Measurements from ENCODE around the gene IPMK.

IPMK gene

DNA sequence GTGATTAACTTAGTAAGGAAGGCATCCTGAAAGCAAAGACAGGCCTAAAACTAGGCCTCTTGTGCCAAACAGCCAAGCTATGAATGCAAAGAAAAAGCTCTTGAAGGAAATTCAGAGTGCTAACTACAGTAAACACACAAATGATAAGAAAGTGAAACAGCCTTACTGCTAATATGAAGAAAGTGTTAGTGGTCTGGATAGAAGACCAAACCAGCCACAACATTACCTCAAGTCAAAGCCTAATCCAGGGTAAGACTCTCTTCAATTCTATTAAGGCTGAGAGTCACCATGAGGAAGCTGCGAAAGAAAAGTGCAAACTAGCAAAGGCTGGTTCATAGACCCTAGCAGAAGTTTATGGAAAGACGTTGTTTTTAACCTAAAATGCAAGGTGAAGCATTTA, 66.0 kb downstream of the IPMK start:
- Histone ChIP-seq H3K9me3 (ENCODE audit: insufficient read depth, low read length) (no peaks in the 10 kb centered on the region), H3F3A (ENCODE audit: insufficient read depth) (peaks cover 3% of the 10 kb centered on the region; the same call in 1 of the 2 replicates), H3K9ac (ENCODE audit: low read length) (no peak overlapping the region), H2AFZ (ENCODE audit: low read depth, low read length, severe bottlenecking) (no peak overlapping the region), H4K20me1 (ENCODE audit: low read depth, low read length) (no peaks in the 10 kb centered on the region), H3K4me3 (ENCODE audit: insufficient read depth, low read length, poor library complexity, severe bottlenecking) (no peak overlapping the region), H3K36me3 (ENCODE audit: low read length) (peaks cover 12% of the 10 kb centered on the region; the same call in 1 of the 2 replicates), H3K27me3 (ENCODE audit: low read length) (no peaks in the 10 kb centered on the region), H3K9me2 (replicated peaks; ENCODE audit: insufficient read depth, low read length) (no peaks in the 10 kb centered on the region), H3K79me2 (ENCODE audit: insufficient read depth, low read length) (no peaks in the 10 kb centered on the region), H3K27ac (ENCODE audit: low read depth, low read length) (no peak overlapping the region), H3K4me2 (ENCODE audit: low read depth, low read length, poor library complexity, severe bottlenecking) (no peak overlapping the region)
- TF ChIP-seq EZH2phosphoT487 (conservative IDR thresholded peaks at IDR 0.05; ENCODE audit: low read length), result no peak
- TF ChIP-seq, protein P1, sequence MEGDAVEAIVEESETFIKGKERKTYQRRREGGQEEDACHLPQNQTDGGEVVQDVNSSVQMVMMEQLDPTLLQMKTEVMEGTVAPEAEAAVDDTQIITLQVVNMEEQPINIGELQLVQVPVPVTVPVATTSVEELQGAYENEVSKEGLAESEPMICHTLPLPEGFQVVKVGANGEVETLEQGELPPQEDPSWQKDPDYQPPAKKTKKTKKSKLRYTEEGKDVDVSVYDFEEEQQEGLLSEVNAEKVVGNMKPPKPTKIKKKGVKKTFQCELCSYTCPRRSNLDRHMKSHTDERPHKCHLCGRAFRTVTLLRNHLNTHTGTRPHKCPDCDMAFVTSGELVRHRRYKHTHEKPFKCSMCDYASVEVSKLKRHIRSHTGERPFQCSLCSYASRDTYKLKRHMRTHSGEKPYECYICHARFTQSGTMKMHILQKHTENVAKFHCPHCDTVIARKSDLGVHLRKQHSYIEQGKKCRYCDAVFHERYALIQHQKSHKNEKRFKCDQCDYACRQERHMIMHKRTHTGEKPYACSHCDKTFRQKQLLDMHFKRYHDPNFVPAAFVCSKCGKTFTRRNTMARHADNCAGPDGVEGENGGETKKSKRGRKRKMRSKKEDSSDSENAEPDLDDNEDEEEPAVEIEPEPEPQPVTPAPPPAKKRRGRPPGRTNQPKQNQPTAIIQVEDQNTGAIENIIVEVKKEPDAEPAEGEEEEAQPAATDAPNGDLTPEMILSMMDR (IDR thresholded peaks at IDR 0.05; ENCODE audit: insufficient read depth, low read length, poor library complexity, severe bottlenecking), result no peak

- no peak overlapping the region for H2AFZ ChIP-seq (ENCODE audit: low read depth, low read length, severe bottlenecking)
- TF ChIP-seq, protein P1 (IDR thresholded peaks at IDR 0.05; ENCODE audit: insufficient read depth, low read length, poor library complexity, severe bottlenecking), result no peak
- no peak for TF ChIP-seq EZH2phosphoT487 (conservative IDR thresholded peaks at IDR 0.05; ENCODE audit: low read length)
- no peaks in the 10 kb centered on the region for H3K27me3 ChIP-seq (ENCODE audit: low read length)
- no peak overlapping the region for H3K4me3 ChIP-seq (ENCODE audit: insufficient read depth, low read length, poor library complexity, severe bottlenecking)
- no peak overlapping the region for H3K27ac ChIP-seq (ENCODE audit: low read depth, low read length)
- no peaks in the 10 kb centered on the region for H3K9me2 ChIP-seq (replicated peaks; ENCODE audit: insufficient read depth, low read length)
- H4K20me1 ChIP-seq (ENCODE audit: low read depth, low read length), result no peaks in the 10 kb centered on the region
- no peaks in the 10 kb centered on the region for H3F3A ChIP-seq (ENCODE audit: insufficient read depth)
- no peaks in the 10 kb centered on the region for H3K79me2 ChIP-seq (ENCODE audit: insufficient read depth, low read length)
- H3K4me2 ChIP-seq (ENCODE audit: low read depth, low read length, poor library complexity, severe bottlenecking), result no peak overlapping the region
- H3K9ac ChIP-seq (ENCODE audit: low read length), result no peak overlapping the region
- peaks cover 5% of the 10 kb centered on the region; the same call in 1 of the 2 replicates for H3K36me3 ChIP-seq (ENCODE audit: low read length)
- no peaks in the 10 kb centered on the region for H3K9me3 ChIP-seq (ENCODE audit: insufficient read depth, low read length)
Observed at GRCh38 chr10:58189269-58189668, 78.4 kb downstream of the IPMK start.

DNA sequence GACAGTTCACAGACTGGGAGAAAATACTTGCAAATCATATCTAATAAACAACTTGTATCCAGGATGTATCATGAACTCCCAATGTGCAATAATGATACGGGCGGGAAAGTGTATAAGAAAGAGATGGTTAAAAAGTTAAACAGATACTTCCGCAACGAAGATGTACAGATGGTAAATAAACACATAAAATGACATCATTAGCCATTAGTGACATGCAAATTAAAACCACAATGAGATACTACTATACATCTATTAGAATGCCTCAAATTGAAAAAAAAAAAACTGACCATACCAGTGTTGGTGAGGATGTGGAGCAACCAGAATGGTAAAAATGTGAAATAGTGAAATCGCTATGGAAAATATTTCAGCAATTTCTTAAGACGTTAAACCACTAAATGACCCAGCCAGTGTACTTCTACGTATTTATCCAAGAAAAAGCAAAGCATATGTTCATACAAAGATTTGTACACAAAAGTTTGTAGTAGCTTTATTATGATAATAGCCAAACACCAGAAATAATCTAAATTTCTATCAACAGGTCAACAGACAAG, 83.5 kb downstream of the IPMK start:
- Histone ChIP-seq H3K36me3 (ENCODE audit: low read length) (no peaks in the 10 kb centered on the region), H3K9me3 (ENCODE audit: insufficient read depth, low read length) (no peaks in the 10 kb centered on the region), H3K27ac (ENCODE audit: low read depth, low read length) (no peak overlapping the region), H3K4me3 (ENCODE audit: insufficient read depth, low read length, poor library complexity, severe bottlenecking) (no peak overlapping the region), H3K4me2 (ENCODE audit: low read depth, low read length, poor library complexity, severe bottlenecking) (no peak overlapping the region), H2AFZ (ENCODE audit: low read depth, low read length, severe bottlenecking) (no peak overlapping the region), H3K79me2 (ENCODE audit: insufficient read depth, low read length) (no peaks in the 10 kb centered on the region), H3K9me2 (replicated peaks; ENCODE audit: insufficient read depth, low read length) (no peaks in the 10 kb centered on the region), H3F3A (ENCODE audit: insufficient read depth) (no peaks in the 10 kb centered on the region), H3K9ac (ENCODE audit: low read length) (no peak overlapping the region), H3K27me3 (ENCODE audit: low read length) (no peaks in the 10 kb centered on the region), H4K20me1 (ENCODE audit: low read depth, low read length) (no peaks in the 10 kb centered on the region)
- TF ChIP-seq EZH2phosphoT487 (conservative IDR thresholded peaks at IDR 0.05; ENCODE audit: low read length), result no peak
- TF ChIP-seq, protein P1 (IDR thresholded peaks at IDR 0.05; ENCODE audit: insufficient read depth, low read length, poor library complexity, severe bottlenecking), result no peak
